Endothelial cell of umbilical vein (primary cell): ENCODE data around the gene PDE10A. TPM values are rescaled to one million over a fixed set of nuclear protein-coding genes. Genes with fewer than 3 reads are reported as not detected.
A peak's percentile ranks its signal among the peaks of the same experiment; 100 is the strongest.

Source experiments
- BruUV-seq: library from RNA; stranded (reverse); fragments of 400-500 nt; replicated peaks from 2 replicates; lab custom pipeline; 2021; lab: Mats Ljungman, UMichigan
- CTCF ChIA-PET: fragments of 300-600, 350-600 bp; sonication (Branson Sonifier 250); formaldehyde crosslinking; loops from one replicate; lab custom pipeline; 2021; ENCODE audit warnings: antibody characterized with exemption, inconsistent platforms; lab: Charles Lee
- POLR2A ChIA-PET: fragments of 300-600, 350-600 bp; sonication (Branson Sonifier 250); formaldehyde crosslinking; loops from one replicate; lab custom pipeline; 2021; ENCODE audit warnings: antibody characterized with exemption, inconsistent platforms; lab: Charles Lee
- DNase-seq: peaks from one replicate; pipeline ENCODE4 v3.0.0-alpha.2; 2011; ENCODE audit warnings: low read depth, low spot score
- FAIRE-seq: peaks from 2 replicates; lab custom pipeline; 2011; peaks lifted over from hg19 to GRCh38; lab: Jason Lieb, UNC
- H2AFZ ChIP-seq: 2 replicates; pipeline ENCODE4 v1.6.0; 2012; ENCODE audit warnings: low read depth, low read length, control low read depth, inconsistent platforms
- H3K27ac ChIP-seq: 2 replicates; pipeline ENCODE4 v1.5.1; 2011; ENCODE audit warnings: low read depth, mild to moderate bottlenecking, control low read depth, low read length, moderate library complexity; ENCODE audit not compliant: insufficient read depth
- H3K27me3 ChIP-seq, 2 experiments: 2 replicates each; pipeline versions ENCODE4 v1.6.0 to v1.6.1; 2011; ENCODE audit warnings: low read length in 2 of 2, mixed read lengths in 1 of 2; ENCODE audit not compliant: control insufficient read depth in 2 of 2, insufficient read depth in 2 of 2
- H3K36me3 ChIP-seq, 2 experiments: 2 replicates in 1 of 2; 3 replicates in 1 of 2; pipeline ENCODE4 v1.5.1; 2011; ENCODE audit warnings: low read length in 2 of 2, mild to moderate bottlenecking in 1 of 2, moderate library complexity in 1 of 2; ENCODE audit not compliant: control insufficient read depth in 2 of 2, insufficient read depth in 2 of 2; ENCODE audit errors: extremely low read depth in 1 of 2
- H3K4me1 ChIP-seq: 3 replicates; pipeline ENCODE4 v1.5.1; 2011; ENCODE audit warnings: mild to moderate bottlenecking, low read length; ENCODE audit not compliant: control insufficient read depth, insufficient read depth; ENCODE audit errors: extremely low read depth
- H3K4me2 ChIP-seq: 2 replicates; pipeline ENCODE4 v1.6.1; 2011; ENCODE audit warnings: low read length, control low read depth, mixed read lengths; ENCODE audit not compliant: insufficient read depth
- H3K4me3 ChIP-seq, 3 experiments: fragments of 200-600 bp in 1 of 3; sonication (generic), shearing (Covaris generic) in 1 of 3; replicated peaks in 1 of 3; 2 replicates each; pipeline ENCODE4 v1.5.1; 2011 to 2016; ENCODE audit warnings: control low read depth in 3 of 3, low read length in 3 of 3, mild to moderate bottlenecking in 2 of 3, inconsistent platforms in 1 of 3, low read depth in 1 of 3, moderate library complexity in 1 of 3; ENCODE audit not compliant: insufficient read depth in 1 of 3
- H3K79me2 ChIP-seq: 2 replicates; pipeline ENCODE4 v1.6.0; 2012; ENCODE audit warnings: low read length, inconsistent platforms; ENCODE audit not compliant: control insufficient read depth, insufficient read depth
- H3K9ac ChIP-seq: replicated peaks from 2 replicates; pipeline ENCODE3; 2011; ENCODE audit warnings: low read length, control low read depth; ENCODE audit not compliant: insufficient read depth; ENCODE audit errors: extremely low read depth
- H3K9me1 ChIP-seq: replicated peaks from 3 replicates; pipeline ENCODE4 v1.6.0; 2011; ENCODE audit warnings: mild to moderate bottlenecking, low read length; ENCODE audit not compliant: control insufficient read depth, insufficient read depth; ENCODE audit errors: extremely low read depth
- H3K9me3 ChIP-seq: replicated peaks from 2 replicates; pipeline ENCODE4 v1.5.1; 2012; ENCODE audit warnings: low read length, inconsistent platforms; ENCODE audit not compliant: control insufficient read depth, insufficient read depth
- H4K20me1 ChIP-seq: replicated peaks from 2 replicates; pipeline ENCODE3; 2011; ENCODE audit warnings: mild to moderate bottlenecking, low read length; ENCODE audit not compliant: control insufficient read depth, insufficient read depth; ENCODE audit errors: extremely low read depth
- EZH2 ChIP-seq: IDR thresholded peaks from 2 replicates; pipeline ENCODE4 v1.6.1; 2012; ENCODE audit warnings: borderline replicate concordance, low read depth, mild to moderate bottlenecking, moderate library complexity, low read length, inconsistent platforms; ENCODE audit not compliant: severe bottlenecking
- FOS ChIP-seq: IDR thresholded peaks from 2 replicates; pipeline ENCODE4 v1.6.1; 2011; ENCODE audit warnings: mild to moderate bottlenecking, low read length, moderate library complexity, borderline replicate concordance; ENCODE audit not compliant: insufficient read depth
- GATA2 ChIP-seq: IDR thresholded peaks from 2 replicates; pipeline ENCODE4 v1.7.0; 2011; ENCODE audit warnings: low read depth, mild to moderate bottlenecking, moderate library complexity, mixed read lengths, low read length; ENCODE audit not compliant: insufficient read length, insufficient read depth
- MYC ChIP-seq: IDR thresholded peaks from one replicate; pipeline ENCODE4 v1.6.1; 2011; ENCODE audit warnings: mild to moderate bottlenecking, low read depth, low read length
- POLR2A ChIP-seq: IDR thresholded peaks from 2 replicates; pipeline ENCODE4 v1.6.1; 2012; ENCODE audit warnings: low read depth, mild to moderate bottlenecking, control low read depth, low read length
- POLR2AphosphoS5 ChIP-seq: IDR thresholded peaks from 2 replicates; pipeline ENCODE4 v1.6.1; 2012; ENCODE audit warnings: low read depth, mild to moderate bottlenecking, control low read depth, low read length, moderate library complexity; ENCODE audit not compliant: insufficient read depth
- dilution Hi-C: fragments of 300-500 bp; cut with MboI; formaldehyde crosslinking; loops from one replicate; pipeline ENCODE4 v1.15.0; 2019; ENCODE audit warnings: low sequenced_read_pairs; ENCODE audit not compliant: extremely low pct_ligation_motif_present
- intact Hi-C: fragments of 100-400 bp; cut with micrococcal nuclease; formaldehyde crosslinking; loops from one replicate; pipeline ENCODE4 v1.10.0; 2022
- polyA plus RNA-seq, 4 experiments: library from polyadenylated mRNA; depleted of rRNA in 3 of 4; stranded (reverse) in 3 of 4; unstranded in 1 of 4; fragments of >200 nt; gene quantifications; 2 replicates each; pipeline versions ENCODE4 v1.2.1 to v1.2.3, GENCODE V29; 2011 to 2012; ENCODE audit warnings: missing spikeins in 1 of 4
- total RNA-seq: library from RNA; stranded (reverse); gene quantifications from 2 replicates; pipeline ENCODE4 v1.2.3, GENCODE V29; 2021
- TF ChIP-seq, protein P1 (sequence below), 2 donors: IDR thresholded peaks; 1 replicate in 1 of 2; 2 replicates in 1 of 2; pipeline ENCODE4 v1.5.1; 2011; ENCODE audit warnings: low read length in 2 of 2, mild to moderate bottlenecking in 2 of 2, moderate library complexity in 2 of 2, control low read depth in 1 of 2, inconsistent platforms in 1 of 2, low read depth in 1 of 2; ENCODE audit not compliant: insufficient read depth in 1 of 2; ENCODE audit errors: extremely low read depth in 1 of 2
- TF ChIP-seq, protein P2 (sequence below): IDR thresholded peaks from 2 replicates; pipeline ENCODE4 v1.6.1; 2011; ENCODE audit not compliant: insufficient read depth, insufficient read length

Gene PDE10A
- total and polyA plus RNA-seq, 2 donors (not counting 3 experiments of a cell fraction or from before 2014, with no cell fraction given): 0.86 to 2.9 TPM

- H3K4me1 ChIP-seq: no peaks in the 10 kb centered on the region
- no peaks in the 10 kb centered on the region for H3K9me3 ChIP-seq
- dilution Hi-C loops (no loop called here), intact Hi-C loops (no loop called here)
- ChIA-PET CTCF (interaction anchor here (1.4 kb wide), 1 partner anchor 16 kb away, joined by 3 read pairs; no protein-coding TSS in a partner anchor), POLR2A (no interaction called here)
- H3K79me2 ChIP-seq: no peaks in the 10 kb centered on the region
- DNase-seq (no peak), FAIRE-seq (no peak)
- H3K27me3 ChIP-seq: no peaks in the 10 kb centered on the region
- H3K4me2 ChIP-seq: no peak overlapping the region
- no peaks in the 10 kb centered on the region for H3K9me1 ChIP-seq
- no TSS peak for BruUV-seq
- no peak for TF ChIP-seq GATA2
- TF ChIP-seq, protein P1, sequence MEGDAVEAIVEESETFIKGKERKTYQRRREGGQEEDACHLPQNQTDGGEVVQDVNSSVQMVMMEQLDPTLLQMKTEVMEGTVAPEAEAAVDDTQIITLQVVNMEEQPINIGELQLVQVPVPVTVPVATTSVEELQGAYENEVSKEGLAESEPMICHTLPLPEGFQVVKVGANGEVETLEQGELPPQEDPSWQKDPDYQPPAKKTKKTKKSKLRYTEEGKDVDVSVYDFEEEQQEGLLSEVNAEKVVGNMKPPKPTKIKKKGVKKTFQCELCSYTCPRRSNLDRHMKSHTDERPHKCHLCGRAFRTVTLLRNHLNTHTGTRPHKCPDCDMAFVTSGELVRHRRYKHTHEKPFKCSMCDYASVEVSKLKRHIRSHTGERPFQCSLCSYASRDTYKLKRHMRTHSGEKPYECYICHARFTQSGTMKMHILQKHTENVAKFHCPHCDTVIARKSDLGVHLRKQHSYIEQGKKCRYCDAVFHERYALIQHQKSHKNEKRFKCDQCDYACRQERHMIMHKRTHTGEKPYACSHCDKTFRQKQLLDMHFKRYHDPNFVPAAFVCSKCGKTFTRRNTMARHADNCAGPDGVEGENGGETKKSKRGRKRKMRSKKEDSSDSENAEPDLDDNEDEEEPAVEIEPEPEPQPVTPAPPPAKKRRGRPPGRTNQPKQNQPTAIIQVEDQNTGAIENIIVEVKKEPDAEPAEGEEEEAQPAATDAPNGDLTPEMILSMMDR (IDR thresholded peaks at IDR 0.05; ENCODE audit: extremely low read depth in 1 of 2, insufficient read depth in 1 of 2, low read depth in 1 of 2, low read length in 2 of 2): no peak
- TF ChIP-seq MYC: no peak
- no peak for TF ChIP-seq POLR2A
- peak; percentile 41 for TF ChIP-seq FOS
- TF ChIP-seq, protein P2, sequence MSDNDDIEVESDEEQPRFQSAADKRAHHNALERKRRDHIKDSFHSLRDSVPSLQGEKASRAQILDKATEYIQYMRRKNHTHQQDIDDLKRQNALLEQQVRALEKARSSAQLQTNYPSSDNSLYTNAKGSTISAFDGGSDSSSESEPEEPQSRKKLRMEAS: no peak
- no peak for TF ChIP-seq POLR2AphosphoS5
- TF ChIP-seq EZH2: no peak
- H4K20me1 ChIP-seq: no peaks in the 10 kb centered on the region
- no peak overlapping the region for H2AFZ ChIP-seq
- H3K9ac ChIP-seq: no peak overlapping the region
- H3K36me3 ChIP-seq: no peaks in the 10 kb centered on the region
- H3K4me3 ChIP-seq: no peak overlapping the region
- no peak overlapping the region for H3K27ac ChIP-seq
Measured at GRCh38 chr6:165481921-165482320, 181.1 kb downstream of the PDE10A start.
